NAMALWA (cell line): Measurements from ENCODE around the gene ARR3.
"Not testable (repeated sequence)": the region's sequence is repeated elsewhere in the genome, so short reads cannot be mapped to it uniquely, and the experiment has no call there.

Experiments used
- DNase-seq: peaks from one replicate; pipeline ENCODE4 v3.0.0-alpha.2; 2015; ENCODE audit warnings: low spot score

Gene ARR3

DNA sequence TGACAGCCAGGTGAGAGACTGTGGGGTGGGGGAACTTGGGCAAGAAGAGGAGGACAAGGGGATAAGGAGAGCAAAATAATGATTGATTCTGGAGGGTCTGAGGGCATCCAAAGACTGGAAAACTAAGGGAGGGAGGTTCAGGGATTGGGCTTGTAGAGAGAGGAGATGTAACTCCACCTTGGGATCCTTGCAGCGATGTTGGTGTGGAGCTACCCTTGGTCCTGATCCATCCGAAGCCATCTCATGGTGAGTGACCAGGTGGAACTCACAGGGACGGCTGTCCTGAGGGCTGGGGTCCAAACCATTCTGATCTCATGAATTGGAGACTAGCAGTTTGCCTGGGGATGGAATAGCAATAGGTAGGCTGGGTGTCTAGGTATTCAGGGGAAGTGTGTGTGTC is 12.4 kb downstream of the ARR3 start:
- no peak for DNase-seq

DNA sequence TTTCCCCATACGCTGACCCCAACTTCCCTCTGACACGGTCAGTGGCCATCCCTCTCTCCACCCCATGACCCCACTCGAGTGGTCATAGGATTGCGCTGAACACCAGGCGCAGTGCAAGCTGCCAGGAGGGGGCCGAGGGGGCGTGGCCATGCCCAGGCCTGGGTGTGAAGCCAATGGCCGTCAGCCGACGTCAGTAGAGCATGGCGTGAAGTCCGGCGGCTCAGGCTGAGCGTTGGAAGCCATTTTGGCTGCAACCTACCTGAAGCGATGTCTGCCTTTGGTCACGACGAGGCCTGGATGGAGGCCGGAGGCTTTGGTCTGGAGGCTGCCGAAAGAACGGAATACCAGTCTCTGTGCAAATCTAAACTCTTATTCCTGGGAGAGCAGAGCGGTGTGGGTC is 13.8 kb downstream of the ARR3 start, which contains the start of gene RAB41:
RAB41 (plus strand) TSS at position 222 of the 400 bp plus-strand sequence; CDS start at position 268, 46 bp downstream.
- no peak for DNase-seq

DNA sequence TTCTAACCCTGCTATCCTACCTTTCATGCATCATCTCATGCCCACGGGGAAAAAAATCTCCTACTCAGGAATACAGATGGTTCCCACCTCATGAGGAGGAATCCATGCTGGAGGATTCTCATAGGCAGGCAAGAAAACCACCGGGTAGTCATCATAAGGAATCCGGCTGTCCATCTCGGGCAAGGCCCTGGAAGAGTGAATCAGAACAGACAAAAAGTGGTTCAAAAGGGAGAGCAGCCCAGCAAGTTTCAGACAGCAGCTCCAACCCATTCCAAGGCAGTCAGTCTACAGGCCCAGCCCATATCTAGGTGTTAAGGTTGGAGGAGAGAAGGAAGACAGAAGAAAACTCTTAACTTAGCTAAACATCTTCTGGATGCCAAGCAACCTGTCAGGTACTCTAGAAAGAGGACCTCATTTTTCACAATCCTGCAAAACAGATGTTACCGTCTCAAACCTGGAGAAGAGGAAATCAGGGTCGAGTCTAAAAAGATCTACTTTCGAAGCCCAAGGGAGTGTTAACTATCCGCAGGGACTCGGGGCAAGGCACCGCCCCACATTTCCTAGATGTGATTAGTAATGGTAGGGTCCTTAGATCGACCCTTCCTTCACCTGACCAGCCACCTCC is 21.1 kb downstream of the ARR3 start:
- no peak for DNase-seq

DNA sequence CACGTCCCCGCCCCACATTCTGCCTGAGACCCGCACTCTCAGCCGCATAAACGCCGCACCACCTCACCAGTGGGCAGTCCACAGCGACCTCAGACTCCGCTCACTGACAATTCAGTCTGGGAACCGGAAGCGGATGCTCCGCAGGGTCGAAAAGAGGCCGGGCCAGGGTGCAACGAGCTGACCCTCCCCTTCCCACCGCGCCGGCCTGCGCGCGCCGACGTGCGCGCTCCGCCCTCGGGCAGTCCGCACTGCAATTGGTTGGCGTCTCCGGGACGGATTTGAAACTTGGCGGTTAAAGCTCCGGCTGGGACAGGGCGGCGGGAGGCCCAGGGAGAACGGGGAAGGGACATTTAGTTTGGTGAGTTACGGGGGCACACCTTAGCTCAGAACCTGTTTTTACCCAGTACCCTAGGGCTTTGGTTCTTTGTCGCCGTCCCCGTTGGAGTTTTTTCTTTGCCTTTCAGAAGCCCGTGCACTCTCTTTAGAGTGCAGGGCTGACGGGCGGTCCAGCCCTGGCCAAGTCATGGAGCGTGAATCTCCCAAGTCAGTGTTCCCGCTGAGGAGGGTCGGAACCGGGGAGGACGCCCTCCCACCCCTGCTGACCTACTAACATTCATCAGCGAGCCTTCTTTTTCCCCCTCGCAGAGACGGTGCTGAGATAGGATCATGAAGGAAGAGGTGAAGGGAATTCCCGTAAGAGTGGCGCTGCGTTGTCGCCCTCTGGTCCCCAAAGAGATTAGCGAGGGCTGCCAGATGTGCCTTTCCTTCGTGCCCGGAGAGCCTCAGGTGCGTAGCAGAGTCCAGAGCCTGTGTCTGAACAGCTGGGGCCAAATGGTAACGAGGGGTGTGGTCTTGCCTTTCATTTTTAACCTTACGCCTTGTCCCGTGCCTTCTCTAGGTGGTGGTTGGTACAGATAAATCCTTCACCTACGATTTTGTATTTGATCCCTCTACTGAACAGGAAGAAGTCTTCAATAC is 21.9 kb downstream of the ARR3 start, which contains the start of the genes KIF4A and PDZD11:
KIF4A (plus strand) TSS at position 312 of the 978 bp plus-strand sequence; CDS start at position 667, 355 bp downstream.
PDZD11 (minus strand) TSS at position 135 of the 978 bp plus-strand sequence. CDS start 586 bp downstream, outside the sequence.
- peak; percentile 84 for DNase-seq

DNA sequence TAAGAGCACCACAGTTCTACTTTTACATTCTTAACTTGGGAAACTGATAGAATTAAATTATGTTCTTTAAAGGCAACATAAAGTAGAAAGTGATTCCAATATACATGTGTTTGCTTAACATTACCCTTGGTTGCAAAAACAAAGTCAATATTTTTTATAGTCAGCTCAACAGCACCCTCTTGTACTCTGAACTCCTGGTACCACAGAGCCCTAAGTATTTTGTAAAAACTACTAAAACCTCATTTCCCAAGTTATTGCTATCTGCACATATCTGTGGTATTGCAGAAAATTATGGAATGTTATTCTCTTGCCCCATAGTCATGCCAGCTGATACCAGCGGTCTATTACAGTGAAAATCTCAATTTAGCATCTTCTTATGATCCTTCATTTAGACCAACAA is 24.7 kb downstream of the ARR3 start:
- DNase-seq, result no peak

DNA sequence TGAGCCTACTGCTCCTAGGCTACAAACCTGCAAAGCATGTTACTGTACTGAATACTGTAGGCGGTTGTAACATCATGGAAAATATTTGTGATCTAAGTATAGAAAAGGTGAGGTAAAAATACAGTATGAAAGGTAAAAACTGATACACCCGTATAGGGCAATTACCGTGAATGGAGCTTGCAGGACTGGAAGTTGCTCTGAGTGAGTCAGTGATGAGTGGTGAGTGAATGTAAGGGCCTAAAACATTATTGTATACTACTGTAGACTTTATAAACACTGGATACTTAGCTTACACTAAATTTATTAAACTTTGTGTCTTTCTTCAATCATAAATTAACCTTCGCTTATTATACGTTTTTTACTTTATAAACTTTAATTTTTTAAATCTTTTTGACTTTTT is 25.5 kb downstream of the ARR3 start:
- no peak for DNase-seq

DNA sequence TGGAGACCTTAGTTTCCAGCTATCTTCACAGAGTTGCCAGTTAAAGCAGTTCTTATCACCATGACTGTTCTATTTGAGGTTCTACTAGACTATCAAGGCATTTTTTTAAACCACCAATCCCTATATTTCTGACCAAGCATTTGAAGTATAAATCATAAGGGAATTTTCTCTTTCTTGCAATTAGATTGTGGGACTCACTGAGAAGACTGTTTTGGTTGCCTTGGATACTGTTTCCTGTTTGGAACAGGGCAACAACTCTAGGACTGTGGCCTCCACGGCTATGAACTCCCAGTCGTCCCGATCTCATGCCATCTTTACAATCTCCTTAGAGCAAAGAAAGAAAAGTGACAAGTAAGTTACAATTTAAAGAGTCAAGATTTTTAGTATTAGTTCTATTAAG is 33.6 kb downstream of the ARR3 start:
- DNase-seq, result no peak

DNA sequence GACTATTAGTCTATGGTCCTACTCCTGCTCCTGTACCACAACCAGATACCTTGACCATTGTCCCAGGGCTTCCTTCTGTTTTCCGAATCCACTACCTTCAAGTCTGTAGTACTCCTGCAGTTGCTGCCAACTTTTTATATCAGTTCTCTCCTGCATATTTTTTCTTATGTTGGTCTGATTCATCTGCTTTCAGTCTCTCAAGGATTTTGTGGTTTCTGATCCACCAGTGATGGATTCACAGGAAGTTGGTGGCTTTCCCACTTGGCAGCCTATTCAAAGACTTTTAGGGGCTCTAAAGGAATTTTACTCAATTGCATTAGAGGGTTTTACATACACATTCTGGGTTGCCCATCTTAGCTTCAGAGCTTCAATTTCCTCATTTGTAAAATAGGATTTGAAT is 45.4 kb downstream of the ARR3 start:
- DNase-seq, result no peak

DNA sequence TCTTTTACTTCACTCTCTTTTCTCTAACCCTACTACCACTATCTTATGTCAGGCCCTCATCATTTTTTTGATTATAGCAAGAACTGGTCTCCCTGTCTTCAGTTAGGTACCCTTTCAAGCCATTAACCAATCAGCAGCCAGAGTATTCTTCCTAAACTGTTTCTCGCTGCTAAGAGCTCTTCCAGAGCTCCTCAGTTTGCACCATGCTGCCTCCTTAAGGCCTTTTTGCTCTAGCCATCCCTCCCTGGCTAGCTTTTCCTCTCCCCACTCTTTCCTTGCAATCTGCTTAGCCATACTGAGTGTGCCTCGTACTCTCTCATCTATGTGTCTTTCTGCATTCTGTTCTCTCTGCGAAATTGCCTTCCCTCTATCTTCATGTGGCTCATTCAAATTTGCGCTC is 54.6 kb downstream of the ARR3 start:
- no peak for DNase-seq

DNA sequence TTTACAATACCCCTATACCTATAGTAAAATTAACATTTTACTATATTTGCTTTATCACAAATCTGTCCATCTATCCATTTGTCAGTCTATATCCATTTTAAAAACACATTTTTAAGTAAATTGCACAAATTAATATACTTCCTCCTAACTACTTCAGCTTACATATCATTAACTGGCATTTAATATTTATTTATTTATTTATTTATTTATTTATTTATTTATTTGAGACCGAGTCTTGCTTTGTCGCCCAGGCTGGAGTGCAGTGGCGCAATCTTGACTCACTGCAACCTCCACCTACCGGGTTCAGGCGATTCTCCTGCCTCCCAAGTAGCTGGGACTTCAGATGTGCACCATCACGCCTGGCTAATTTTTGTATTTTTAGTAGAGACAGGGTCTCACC is 55.5 kb downstream of the ARR3 start:
- not testable (repeated sequence) for DNase-seq

DNA sequence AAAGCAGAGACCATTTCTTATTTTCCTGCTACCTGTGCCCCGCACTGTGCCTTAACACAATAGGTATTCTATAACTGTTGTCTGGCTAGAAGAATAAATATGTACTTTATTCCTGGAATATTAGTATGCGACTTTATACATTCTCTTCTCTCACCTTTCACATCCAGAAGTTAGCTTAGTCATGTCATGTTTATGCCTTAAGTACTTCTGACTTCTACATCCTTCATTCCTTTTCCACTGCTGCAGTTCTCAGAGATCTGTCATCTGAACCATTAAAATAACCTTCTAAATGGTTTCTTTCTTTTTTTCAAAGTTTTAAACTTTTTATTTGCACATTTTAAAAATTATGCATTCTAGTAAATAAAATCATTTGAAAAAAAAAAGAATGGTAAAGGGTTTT is 56.2 kb downstream of the ARR3 start:
- DNase-seq, result no peak

DNA sequence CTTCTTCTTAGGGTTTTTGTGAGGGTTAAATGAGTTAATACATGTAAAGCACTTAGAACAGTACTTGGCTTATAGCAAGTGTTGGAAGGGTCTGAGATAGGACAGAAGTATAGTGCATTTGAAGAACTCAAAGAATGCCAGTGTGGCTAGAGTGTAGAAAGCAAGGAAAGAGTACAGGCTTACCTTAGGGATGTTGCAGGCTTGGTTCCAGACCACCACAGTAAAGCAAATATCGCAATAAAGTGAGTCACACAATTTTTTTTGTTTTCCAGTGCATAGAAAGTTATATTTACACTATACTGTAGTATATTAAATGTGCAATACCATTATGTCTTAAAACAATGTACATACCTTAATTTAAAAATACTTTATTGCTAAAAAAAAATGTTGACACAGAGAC is 63.0 kb downstream of the ARR3 start:
- no peak for DNase-seq
